ENCODE measurements around the gene MYL10.
"Not testable (repeated sequence)": the region's sequence is repeated elsewhere in the genome, so short reads cannot be mapped to it uniquely, and the experiment has no call there.

MYL10 gene

GRCh38 chr7:101663747-101664146, 34.7 kb upstream of the MYL10 start:
- DNase-seq (ENCODE audit: low spot score), result no peak
- TF ChIP-seq CTCF (IDR thresholded peaks at IDR 0.05; ENCODE audit: extremely low read depth, insufficient read depth, missing control alignments), result no peak
- in situ Hi-C loops (cut with MboI; ENCODE audit: low pct_unique_long_range_greater_than_20kb, low sequenced_read_pairs, unreplicated experiment), result loop anchor here (10.0 kb wide), 1 partner anchor 571 kb away; no protein-coding TSS in a partner anchor

GRCh38 chr7:101662447-101662998, 33.4 kb upstream of the MYL10 start:
- in situ Hi-C loops (cut with MboI; ENCODE audit: low pct_unique_long_range_greater_than_20kb, low sequenced_read_pairs, unreplicated experiment), result loop anchor here (10.0 kb wide), 1 partner anchor 572 kb away; no protein-coding TSS in a partner anchor
- TF ChIP-seq CTCF (IDR thresholded peaks at IDR 0.05; ENCODE audit: extremely low read depth, insufficient read depth, missing control alignments), result no peak
- DNase-seq (ENCODE audit: low spot score), result no peak

GRCh38 chr7:101659706-101660105, 30.6 kb upstream of the MYL10 start:
- in situ Hi-C loops (cut with MboI; ENCODE audit: low pct_unique_long_range_greater_than_20kb, low sequenced_read_pairs, unreplicated experiment), result loop anchor here (10.0 kb wide), 1 partner anchor 575 kb away; no protein-coding TSS in a partner anchor
- no peak for TF ChIP-seq CTCF (IDR thresholded peaks at IDR 0.05; ENCODE audit: extremely low read depth, insufficient read depth, missing control alignments)

GRCh38 chr7:101657171-101657570, 28.1 kb upstream of the MYL10 start:
- no peak for DNase-seq (ENCODE audit: low spot score)
- in situ Hi-C loops (cut with MboI; ENCODE audit: low pct_unique_long_range_greater_than_20kb, low sequenced_read_pairs, unreplicated experiment), result no loop called here
- no peak for TF ChIP-seq CTCF (IDR thresholded peaks at IDR 0.05; ENCODE audit: extremely low read depth, insufficient read depth, missing control alignments)

More at GRCh38 chr7:101659706-101660105, 30.6 kb upstream of the MYL10 start:
- DNase-seq (ENCODE audit: low spot score), result no peak

GRCh38 chr7:101651112-101651511, 22.0 kb upstream of the MYL10 start:
- in situ Hi-C loops (cut with MboI; ENCODE audit: low pct_unique_long_range_greater_than_20kb, low sequenced_read_pairs, unreplicated experiment), result no loop called here
- TF ChIP-seq CTCF (IDR thresholded peaks at IDR 0.05; ENCODE audit: extremely low read depth, insufficient read depth, missing control alignments), result no peak
- DNase-seq (ENCODE audit: low spot score), result no peak

GRCh38 chr7:101650579-101651081, 21.5 kb upstream of the MYL10 start:
- DNase-seq (ENCODE audit: low spot score), result no peak
- in situ Hi-C loops (cut with MboI; ENCODE audit: low pct_unique_long_range_greater_than_20kb, low sequenced_read_pairs, unreplicated experiment), result no loop called here
- no peak for TF ChIP-seq CTCF (IDR thresholded peaks at IDR 0.05; ENCODE audit: extremely low read depth, insufficient read depth, missing control alignments)

- DNase-seq (ENCODE audit: low spot score); in situ Hi-C loops (cut with MboI; ENCODE audit: low pct_unique_long_range_greater_than_20kb, low sequenced_read_pairs, unreplicated experiment): not testable (repeated sequence)
Measured at GRCh38 chr7:101647876-101648275, 18.8 kb upstream of the MYL10 start.

Data from GM13977 (cell line).